IMR-90 (cell line): ENCODE measurements around the gene TOE1. TPM values are rescaled to one million over a fixed set of nuclear protein-coding genes. Genes with fewer than 3 reads are reported as not detected.

Source experiments
- ATAC-seq: fragments of 200-7000 bp; cut with Tn5 transposase; 2 replicates; pipeline ENCODE4 v1.9.1; 2020; ENCODE audit warnings: low read depth, mild to moderate bottlenecking, moderate library complexity
- BruUV-seq: library from RNA; stranded (reverse); fragments of 400-500 nt; replicated peaks from 2 replicates; lab custom pipeline; 2021; lab: Mats Ljungman, UMichigan
- CTCF ChIA-PET: fragments of 300-600 bp; formaldehyde crosslinking; extraction: SDS; loops from one replicate; lab custom pipeline; 2021; ENCODE audit warnings: antibody characterized with exemption; lab: Yijun Ruan, JAX
- POLR2A ChIA-PET: fragments of 300-600 bp; sonication (Branson Sonifier 250); formaldehyde crosslinking; loops from one replicate; lab custom pipeline; 2022; ENCODE audit warnings: antibody characterized with exemption; ENCODE audit not compliant: unreplicated experiment; lab: Charles Lee
- DNase-seq: peaks from one replicate; pipeline ENCODE4 v3.0.0; 2013
- H2AFZ ChIP-seq: replicated peaks from 2 replicates; pipeline ENCODE3; 2013; ENCODE audit warnings: low read length, mild to moderate bottlenecking; ENCODE audit not compliant: poor library complexity
- H2AK5ac ChIP-seq: 2 replicates; pipeline ENCODE4 v1.6.1; 2013; ENCODE audit warnings: low read depth, low read length, inconsistent platforms
- H2AK9ac ChIP-seq: replicated peaks from 2 replicates; pipeline ENCODE3; 2013; ENCODE audit warnings: mild to moderate bottlenecking, low read depth, low read length, moderate library complexity; ENCODE audit not compliant: poor library complexity
- H2BK120ac ChIP-seq: 2 replicates; pipeline ENCODE4 v1.6.1; 2013; ENCODE audit warnings: low read depth, low read length, inconsistent platforms
- H2BK15ac ChIP-seq: 3 replicates; pipeline ENCODE4 v1.6.1; 2013; ENCODE audit warnings: low read depth, low read length, inconsistent platforms
- H2BK20ac ChIP-seq: 2 replicates; pipeline ENCODE4 v1.6.1; 2013; ENCODE audit warnings: low read depth, mild to moderate bottlenecking, inconsistent platforms, low read length, moderate library complexity
- H2BK5ac ChIP-seq: 2 replicates; pipeline ENCODE4 v1.6.1; 2013; ENCODE audit warnings: mild to moderate bottlenecking, low read depth, low read length, inconsistent platforms; ENCODE audit not compliant: poor library complexity, severe bottlenecking
- H3K14ac ChIP-seq: replicated peaks from 2 replicates; pipeline ENCODE4 v1.6.1; 2013; ENCODE audit warnings: low read depth, low read length, inconsistent platforms
- H3K18ac ChIP-seq: 2 replicates; pipeline ENCODE4 v1.6.1; 2013; ENCODE audit warnings: low read depth, low read length, control low read depth
- H3K23ac ChIP-seq: 2 replicates; pipeline ENCODE4 v1.6.1; 2013; ENCODE audit warnings: low read depth, low read length, inconsistent platforms
- H3K27ac ChIP-seq: 2 replicates; pipeline ENCODE4 v1.5.1; 2013; ENCODE audit warnings: mild to moderate bottlenecking, control low read depth, low read length; ENCODE audit not compliant: insufficient read depth
- H3K27me3 ChIP-seq: 2 replicates; pipeline ENCODE4 v1.6.1; 2013; ENCODE audit warnings: low read length; ENCODE audit not compliant: control insufficient read depth, insufficient read depth
- H3K36me3 ChIP-seq: 2 replicates; pipeline ENCODE4 v1.6.1; 2013; ENCODE audit warnings: low read length, mixed read lengths; ENCODE audit not compliant: control insufficient read depth, insufficient read depth
- H3K4ac ChIP-seq: 2 replicates; pipeline ENCODE4 v1.6.1; 2013; ENCODE audit warnings: low read depth, low read length, inconsistent platforms
- H3K4me1 ChIP-seq: 2 replicates; pipeline ENCODE4 v1.6.1; 2013; ENCODE audit warnings: low read length, mixed read lengths; ENCODE audit not compliant: control insufficient read depth, insufficient read depth
- H3K4me2 ChIP-seq: 2 replicates; pipeline ENCODE4 v1.6.1; 2013; ENCODE audit warnings: low read depth, mild to moderate bottlenecking, control low read depth, low read length, moderate library complexity
- H3K4me3 ChIP-seq: 2 replicates; pipeline ENCODE4 v1.5.1; 2013; ENCODE audit warnings: low read depth, mild to moderate bottlenecking, control low read depth, low read length, moderate library complexity; ENCODE audit not compliant: insufficient read depth
- H3K56ac ChIP-seq: 2 replicates; pipeline ENCODE4 v1.6.1; 2013; ENCODE audit warnings: low read length, inconsistent platforms; ENCODE audit not compliant: insufficient read depth; ENCODE audit errors: extremely low read depth
- H3K79me1 ChIP-seq, 2 experiments: 2 replicates each; pipeline ENCODE4 v1.6.1; 2013; ENCODE audit warnings: low read length in 2 of 2, inconsistent platforms in 1 of 2, low read depth in 1 of 2
- H3K9ac ChIP-seq: 2 replicates; pipeline ENCODE4 v1.6.1; 2013; ENCODE audit warnings: low read depth, low read length, control low read depth
- H3K9me1 ChIP-seq: 2 replicates; pipeline ENCODE4 v1.6.1; 2013; ENCODE audit warnings: low read length, inconsistent platforms; ENCODE audit not compliant: insufficient read depth
- H3K9me3 ChIP-seq: 2 replicates; pipeline ENCODE4 v1.6.1; 2013; ENCODE audit warnings: low read length; ENCODE audit not compliant: control insufficient read depth, insufficient read depth
- H4K20me1 ChIP-seq: 2 replicates; pipeline ENCODE4 v1.6.1; 2013; ENCODE audit warnings: low read length, inconsistent platforms; ENCODE audit not compliant: insufficient read depth
- H4K5ac ChIP-seq: 2 replicates; pipeline ENCODE4 v1.6.1; 2013; ENCODE audit warnings: mild to moderate bottlenecking, low read depth, low read length, control low read depth
- H4K8ac ChIP-seq, 2 experiments: 2 replicates each; pipeline ENCODE4 v1.6.1; 2013; ENCODE audit warnings: low read depth in 2 of 2, low read length in 2 of 2, control low read depth in 1 of 2, inconsistent platforms in 1 of 2
- H4K91ac ChIP-seq: 2 replicates; pipeline ENCODE4 v1.6.1; 2013; ENCODE audit warnings: low read depth, low read length, inconsistent platforms; ENCODE audit not compliant: insufficient read depth
- MAZ ChIP-seq: IDR thresholded peaks from 2 replicates; pipeline ENCODE4 v1.6.1; 2012; ENCODE audit warnings: low read depth, mild to moderate bottlenecking, low read length, improper control_type of control experiment, moderate library complexity, borderline replicate concordance
- WGBS, 2 experiments: methylation state at CpG; one replicate each; pipeline versions ENCODE4 v1.1.5 to v1.1.7; 2013; ENCODE audit warnings: missing lambda C conversion rate in 2 of 2; ENCODE audit not compliant: insufficient read length in 1 of 2; ENCODE audit errors: extremely low coverage in 2 of 2; 5-methylcytosine and 5-hydroxymethylcytosine counted together
- dilution Hi-C: fragments of 300-500 bp; cut with HindIII; formaldehyde crosslinking; loops from one replicate; pipeline ENCODE4 v1.14.3; 2018; ENCODE audit warnings: low sequenced_read_pairs; ENCODE audit not compliant: unreplicated experiment
- in situ Hi-C: fragments of 300-500 bp; cut with MboI; formaldehyde crosslinking; loops from 3 replicates; pipeline ENCODE4 v1.14.3; 2019; ENCODE audit warnings: low sequenced_read_pairs, inconsistent platforms, mixed read lengths
- intact Hi-C: fragments of 100-400 bp; cut with micrococcal nuclease; formaldehyde crosslinking; loops from 2 replicates; pipeline ENCODE4 v1.10.0; 2022
- polyA plus RNA-seq, 3 experiments: library from polyadenylated mRNA; depleted of rRNA; stranded (reverse); fragments of >200 nt; gene quantifications; 2 replicates each; pipeline ENCODE4 v1.2.3, GENCODE V29; 2012; ENCODE audit warnings: low replicate concordance in 1 of 3
- total RNA-seq: library from RNA; depleted of rRNA; stranded (reverse); fragments of >200 nt; gene quantifications from 2 replicates; pipeline ENCODE4 v1.2.3, GENCODE V29; 2012

The TOE1 gene
- total and polyA plus RNA-seq, 2 of the 4 experiments (the other 2 are of a cell fraction): 15.5 to 18.6 TPM

GRCh38 chr1:45385302-45385701 is 45.3 kb downstream of the TOE1 start:
- no peak overlapping the region for H2AFZ ChIP-seq
- no peak overlapping the region for H4K8ac ChIP-seq
- no peaks in the 10 kb centered on the region for H3K9me1 ChIP-seq
- no peak overlapping the region for H4K5ac ChIP-seq
- H3K79me1 ChIP-seq: no peaks in the 10 kb centered on the region
- no peak overlapping the region for H3K27ac ChIP-seq
- no peak overlapping the region for H3K23ac ChIP-seq
- no peaks in the 10 kb centered on the region for H3K36me3 ChIP-seq
- POLR2A ChIA-PET: no interaction called here
- CTCF ChIA-PET: no interaction called here
- no peak overlapping the region for H4K91ac ChIP-seq
- no peak overlapping the region for H2BK20ac ChIP-seq
- no peak overlapping the region for H2AK9ac ChIP-seq
- no peak overlapping the region for H3K14ac ChIP-seq
- no peak overlapping the region for H3K56ac ChIP-seq
- H3K9me3 ChIP-seq: no peaks in the 10 kb centered on the region
- in situ Hi-C loops: no loop called here
- H3K9ac ChIP-seq: no peak overlapping the region
- DNase-seq: no peak
- H3K4me1 ChIP-seq: no peaks in the 10 kb centered on the region
- H3K4me3 ChIP-seq: no peak overlapping the region
- BruUV-seq: no TSS peak
- no peak overlapping the region for H3K4ac ChIP-seq
- H2BK5ac ChIP-seq: no peak overlapping the region
- intact Hi-C loops: no loop called here
- H3K4me2 ChIP-seq: no peak overlapping the region
- no CpG with 5 or more reads among the region's 3 CpGs for WGBS, 2 experiments
- dilution Hi-C loops: no loop called here
- no peaks in the 10 kb centered on the region for H3K27me3 ChIP-seq
- no peaks in the 10 kb centered on the region for H4K20me1 ChIP-seq
- H2BK120ac ChIP-seq: no peak overlapping the region
- ATAC-seq: no peak
- no peak for TF ChIP-seq MAZ
- no peak overlapping the region for H3K18ac ChIP-seq
- no peak overlapping the region for H2AK5ac ChIP-seq
- H2BK15ac ChIP-seq: no peak overlapping the region
